COLO668 (cell line): ENCODE data around the gene SKA2.
"Not testable (repeated sequence)": the region's sequence is repeated elsewhere in the genome, so short reads cannot be mapped to it uniquely, and the experiment has no call there.

Experiments
- DNase-seq: peaks from one replicate; lab custom pipeline; 2025; ENCODE audit not compliant: unreplicated experiment; lab: John Stamatoyannopoulos, UW

The SKA2 gene, protein sequence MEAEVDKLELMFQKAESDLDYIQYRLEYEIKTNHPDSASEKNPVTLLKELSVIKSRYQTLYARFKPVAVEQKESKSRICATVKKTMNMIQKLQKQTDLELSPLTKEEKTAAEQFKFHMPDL

GRCh38 chr17:59154721-59155438, at the start of gene SKA2:
TSS of gene SKA2 (minus strand) at chr17:59155186. CDS start at chr17:59155163, 23 bp downstream.
- peak; percentile 93 for DNase-seq

GRCh38 chr17:59202320-59202719, 47.3 kb upstream of the SKA2 start:
- no peak for DNase-seq

DNA sequence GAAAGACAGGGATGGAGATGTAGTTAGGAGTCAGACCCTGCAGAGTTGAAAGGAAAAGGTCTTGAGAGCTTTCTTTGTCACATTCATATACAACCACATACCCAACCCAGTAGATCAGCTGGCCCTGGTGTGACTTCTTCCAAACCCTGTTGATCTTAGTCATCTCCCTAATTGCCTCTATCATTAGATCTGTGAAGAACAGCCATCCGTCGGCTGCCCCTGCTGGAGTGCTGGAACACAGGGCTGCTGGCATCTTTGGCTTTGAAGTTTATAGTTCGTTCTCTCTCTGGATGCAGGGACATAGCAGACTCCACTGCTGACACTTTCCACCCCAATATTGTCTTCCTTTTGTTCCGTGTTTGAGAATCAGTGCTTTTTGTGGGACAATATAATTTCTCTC, 44.4 kb upstream of the SKA2 start:
- no peak for DNase-seq

DNA sequence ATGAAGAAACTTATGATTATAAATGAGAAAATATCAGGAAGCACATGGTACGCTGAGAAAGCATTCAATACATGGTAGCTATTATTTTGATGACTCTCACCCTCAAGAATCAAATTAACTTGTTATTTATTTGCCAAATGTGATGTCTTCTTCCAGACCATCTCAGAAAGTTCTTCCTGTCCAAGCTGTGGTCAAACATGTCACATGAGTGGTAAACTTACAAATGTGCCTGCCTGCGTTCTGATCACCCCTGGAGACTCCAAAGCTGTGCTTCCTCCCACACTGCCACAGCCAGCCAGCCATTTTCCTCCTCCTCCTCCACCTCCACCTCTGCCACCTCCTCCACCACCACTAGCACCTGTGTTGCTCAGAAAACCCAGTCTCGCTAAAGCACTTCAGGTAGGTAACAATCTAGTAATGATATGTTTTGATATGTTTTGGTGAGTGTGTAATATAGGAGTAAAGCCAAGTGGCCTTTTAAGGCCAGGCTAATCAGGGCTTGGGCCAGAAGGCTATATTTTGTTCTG, 38.4 kb upstream of the SKA2 start:
- no peak for DNase-seq

DNA sequence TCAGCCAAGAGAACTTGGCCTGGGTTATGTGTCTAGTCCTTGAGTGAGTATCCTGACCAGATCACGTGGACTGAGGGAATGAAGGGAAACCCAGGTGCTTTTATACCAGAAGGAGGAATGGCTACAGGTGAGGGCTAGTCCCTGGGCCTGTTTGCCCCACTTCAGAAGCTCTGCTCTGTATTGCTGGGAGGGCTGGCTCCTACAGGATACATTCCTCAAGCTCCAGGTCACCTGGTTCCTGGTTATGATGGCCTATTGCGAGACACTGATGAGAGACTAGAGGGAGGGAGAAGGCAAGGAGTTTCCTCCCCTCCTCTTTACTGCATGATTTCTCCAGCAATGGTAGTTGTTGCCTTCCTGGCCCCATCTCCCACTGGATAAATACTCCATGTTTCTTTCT, 35.8 kb upstream of the SKA2 start:
- DNase-seq = no peak

GRCh38 chr17:59186850-59187249, 31.9 kb upstream of the SKA2 start:
- DNase-seq = no peak

DNA sequence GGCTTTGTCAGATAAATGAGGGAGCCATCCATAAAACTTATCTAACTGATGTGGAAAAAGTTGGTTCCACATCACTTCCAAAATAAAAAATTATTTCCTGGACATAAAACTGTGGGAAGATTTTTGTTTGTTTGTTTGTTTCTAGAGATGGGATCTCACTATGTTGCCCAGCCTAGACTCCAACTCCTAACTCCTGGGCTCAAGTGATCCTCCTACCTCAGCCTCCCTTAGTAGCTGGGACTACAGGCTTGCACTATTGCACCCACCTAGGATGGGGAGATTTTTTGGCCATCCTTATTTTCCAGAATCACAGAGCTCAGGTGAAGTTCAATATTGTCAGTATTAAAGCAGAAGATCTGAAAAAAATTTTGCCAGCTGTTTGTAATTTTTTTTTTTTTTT, 31.0 kb upstream of the SKA2 start:
- no peak for DNase-seq

- DNase-seq = no peak
These were observed 26.5 kb upstream of the SKA2 start for GRCh38 chr17:59181481-59181880.

GRCh38 chr17:59180626-59181025, 25.6 kb upstream of the SKA2 start:
- DNase-seq = no peak

- not testable (repeated sequence) for DNase-seq
These were observed 24.6 kb upstream of the SKA2 start for GRCh38 chr17:59179601-59180000.

GRCh38 chr17:59178266-59178985, 23.4 kb upstream of the SKA2 start:
- no peak for DNase-seq

DNA sequence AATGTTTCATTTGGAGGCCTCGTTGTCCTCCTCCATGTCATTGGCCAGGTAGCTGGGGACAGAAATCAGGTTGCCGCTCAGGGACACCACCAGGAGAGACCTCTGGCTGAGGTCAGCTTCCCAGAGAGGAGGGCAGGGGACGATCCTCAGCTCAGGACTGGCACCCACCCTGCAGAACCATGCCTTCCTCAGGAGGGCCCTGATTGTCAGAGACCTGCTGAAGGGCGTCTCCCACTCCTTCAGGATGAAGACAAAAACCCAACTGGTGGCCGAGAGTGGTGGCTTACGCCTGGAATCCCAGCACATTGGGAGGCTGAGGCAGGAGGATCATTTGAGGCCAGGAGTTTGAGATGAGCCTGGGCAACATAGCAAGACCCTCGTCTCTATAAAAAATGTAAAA, 20.1 kb upstream of the SKA2 start:
- DNase-seq = no peak

DNA sequence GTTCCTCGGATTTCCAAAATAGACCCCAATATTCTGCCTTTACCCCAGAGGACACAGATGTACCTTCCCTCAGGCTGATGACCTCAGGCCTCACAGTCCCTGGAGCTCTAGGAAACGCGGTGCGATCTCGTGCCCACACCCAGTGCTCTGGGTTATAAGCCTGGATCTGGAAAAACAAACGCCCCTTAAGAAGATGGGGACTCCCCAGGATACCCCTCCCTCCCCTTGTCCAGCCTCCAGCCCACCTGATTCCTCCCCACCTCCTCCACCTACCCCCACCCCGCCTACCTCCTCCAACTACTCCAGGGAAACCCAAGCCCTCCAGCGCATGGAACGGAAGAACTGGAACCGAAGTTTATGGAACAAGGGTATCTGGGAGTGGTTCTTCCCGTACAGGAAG, 19.7 kb upstream of the SKA2 start:
- no peak for DNase-seq

DNA sequence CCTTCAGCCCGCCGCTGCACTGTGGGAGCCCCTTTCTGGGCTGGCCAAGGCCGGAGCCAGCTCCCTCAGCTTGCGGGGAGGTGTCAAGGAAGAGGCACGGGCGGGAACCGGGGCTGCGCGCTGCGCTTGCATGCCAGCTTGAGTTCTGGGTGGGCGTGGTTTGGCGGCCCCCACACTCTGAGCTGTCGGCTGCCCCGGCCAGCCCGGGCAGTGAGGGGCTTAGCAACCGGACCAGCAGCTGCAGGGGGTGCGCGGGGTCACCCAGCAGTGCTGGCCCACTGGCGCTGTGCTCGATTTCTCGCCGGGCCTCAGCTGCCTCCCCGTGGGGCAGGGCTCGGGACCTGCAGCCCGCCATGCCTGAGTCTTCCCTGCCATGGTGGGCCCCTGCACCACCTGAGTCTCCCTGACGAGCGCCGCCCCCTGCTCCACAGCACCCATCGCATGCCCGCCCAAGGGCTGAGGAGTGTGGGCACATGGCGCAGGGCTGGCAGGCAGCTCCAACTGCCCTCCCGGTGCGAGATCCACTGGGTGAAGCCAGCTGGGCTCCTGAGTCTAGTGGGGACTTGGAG, 17.5 kb upstream of the SKA2 start:
- DNase-seq = no peak

- no peak for DNase-seq
These were observed 12.6 kb upstream of the SKA2 start for GRCh38 chr17:59167571-59168001.

DNA sequence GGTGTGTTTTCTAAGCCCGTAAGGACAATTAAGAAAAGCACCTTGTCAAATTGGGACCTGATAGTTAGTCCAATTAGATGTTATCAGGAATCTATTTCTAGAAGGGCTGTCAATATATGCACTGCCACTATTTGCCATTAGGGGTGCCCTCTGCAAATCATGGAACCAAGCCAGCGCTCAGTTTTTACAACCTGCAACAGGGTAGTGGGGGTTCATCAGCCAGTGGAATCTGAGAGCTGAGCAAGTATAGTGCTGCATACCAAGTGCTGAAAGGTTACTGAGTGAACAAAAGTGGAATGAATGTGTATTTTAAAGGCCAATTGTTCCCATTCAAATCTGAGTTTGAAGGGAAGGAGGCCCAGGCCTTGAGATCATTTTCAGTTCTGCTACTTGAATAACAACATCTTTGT, 11.0 kb upstream of the SKA2 start:
- DNase-seq = peak; percentile 0

- DNase-seq = no peak
These were observed 6.5 kb upstream of the SKA2 start for GRCh38 chr17:59161477-59161876.

DNA sequence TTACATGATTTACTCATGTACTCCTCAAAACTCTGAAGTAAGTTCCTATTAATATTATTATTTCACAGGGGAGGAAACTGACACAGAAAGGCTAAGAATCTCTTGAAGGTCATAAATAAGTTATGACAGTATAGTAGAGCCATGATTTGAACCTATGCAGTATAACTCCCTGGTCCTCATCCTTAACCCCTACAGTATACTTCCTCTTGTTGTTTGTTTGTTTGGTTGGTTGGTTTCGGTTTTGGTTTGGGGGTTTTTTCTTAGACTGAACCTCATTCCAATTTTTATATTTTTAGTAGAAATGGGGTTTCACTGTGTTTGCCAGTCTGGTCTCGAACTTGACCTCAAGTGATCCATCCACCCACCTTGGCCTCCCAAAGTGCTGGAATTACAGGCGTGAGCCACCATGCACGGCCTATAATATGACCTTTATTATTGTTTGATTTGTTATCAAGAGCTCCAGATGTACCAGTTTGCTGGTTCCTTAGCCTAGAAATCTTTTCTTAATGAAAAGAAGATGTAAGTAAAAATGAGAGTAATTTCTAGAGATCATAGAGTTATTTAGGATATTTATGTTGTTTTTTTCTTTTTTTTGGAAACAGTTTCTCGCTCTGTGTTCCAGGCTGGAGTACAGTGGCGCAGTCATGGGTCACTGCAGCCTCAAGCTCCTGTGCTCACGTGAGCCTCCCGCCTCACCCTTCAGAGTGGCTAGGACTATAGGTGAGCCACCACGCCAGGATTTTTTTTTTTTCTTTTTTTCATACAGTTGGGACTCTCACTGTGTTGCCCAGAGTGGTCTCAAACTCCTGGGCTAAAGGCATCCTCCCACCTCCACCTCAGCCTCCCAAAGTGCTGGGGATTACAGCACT, 5.4 kb upstream of the SKA2 start:
- DNase-seq = no peak

- DNase-seq = peak; percentile 93
These were observed 622 bp upstream of the SKA2 start, which contains the start of gene PRR11 for GRCh38 chr17:59155439-59156177. TSS of gene PRR11 (plus strand) at chr17:59155746. CDS start at chr17:59169753, 14,007 bp downstream.

- peak; percentile 53 for DNase-seq
These were observed 680 bp downstream of the SKA2 start for GRCh38 chr17:59154292-59154720.
